GM23338 (cell line): ENCODE data around the gene CARMIL1. TPM values are rescaled to one million over a fixed set of nuclear protein-coding genes. Genes with fewer than 3 reads are reported as not detected.

ENCODE experiments used
- ATAC-seq: fragments of 200-7000 bp; cut with Tn5 transposase; 3 replicates; pipeline ENCODE4 v1.9.1; 2020
- DNase-seq: peaks from one replicate; pipeline ENCODE4 v3.0.0-alpha.2; 2015; ENCODE audit warnings: low spot score
- H2AFZ ChIP-seq: fragments of 200-600 bp; sonication (generic); 2 replicates; pipeline ENCODE4 v1.8.0; 2016; ENCODE audit warnings: antibody characterized with exemption, mild to moderate bottlenecking, moderate library complexity
- H3F3A ChIP-seq: fragments of 200-600 bp; sonication (generic); replicated peaks from 2 replicates; pipeline ENCODE4 v1.8.0; 2017; ENCODE audit warnings: antibody characterized with exemption, mixed run types, low read depth
- H3K27ac ChIP-seq: fragments of 200-600 bp; sonication (generic); 2 replicates; pipeline ENCODE4 v1.6.1; 2016; ENCODE audit warnings: low read depth
- H3K27me3 ChIP-seq: fragments of 200-600 bp; sonication (generic); 2 replicates; pipeline ENCODE4 v1.8.0; 2016; ENCODE audit warnings: mild to moderate bottlenecking, mixed run types, moderate library complexity; ENCODE audit not compliant: insufficient read depth
- H3K36me3 ChIP-seq: fragments of 200-600 bp; sonication (generic); 2 replicates; pipeline ENCODE4 v1.8.0; 2016; ENCODE audit warnings: mild to moderate bottlenecking; ENCODE audit not compliant: insufficient read depth
- H3K4me1 ChIP-seq: fragments of 200-600 bp; sonication (generic); 2 replicates; pipeline ENCODE4 v1.8.0; 2016; ENCODE audit warnings: mild to moderate bottlenecking, moderate library complexity; ENCODE audit not compliant: insufficient read depth
- H3K4me2 ChIP-seq: fragments of 200-600 bp; sonication (generic); 2 replicates; pipeline ENCODE4 v1.7.1; 2017; ENCODE audit warnings: mixed run types
- H3K4me3 ChIP-seq: fragments of 200-600 bp; sonication (generic); 2 replicates; pipeline ENCODE4 v1.6.1; 2016; ENCODE audit warnings: mixed run types
- H3K79me2 ChIP-seq: fragments of 200-600 bp; sonication (generic); replicated peaks from 2 replicates; pipeline ENCODE4 v1.8.0; 2017; ENCODE audit warnings: mild to moderate bottlenecking; ENCODE audit not compliant: insufficient read depth
- H3K9me2 ChIP-seq: fragments of 200-600 bp; sonication (generic); 2 replicates; pipeline ENCODE4 v1.8.0; 2017; ENCODE audit not compliant: insufficient read depth
- H4K20me1 ChIP-seq: fragments of 200-600 bp; sonication (generic); replicated peaks from 2 replicates; pipeline ENCODE4 v1.8.0; 2017; ENCODE audit warnings: mild to moderate bottlenecking; ENCODE audit not compliant: insufficient read depth
- H3K27ac Mint-ChIP-seq: 2 replicates; pipeline ENCODE4 v1.8.0; 2020; ENCODE audit warnings: inconsistent platforms, mild to moderate bottlenecking, moderate library complexity, mixed read lengths
- H3K27me3 Mint-ChIP-seq: 3 replicates; pipeline ENCODE4 v1.8.0; 2022; ENCODE audit warnings: low read depth, mild to moderate bottlenecking, moderate library complexity, mixed read lengths, inconsistent platforms; ENCODE audit not compliant: insufficient read depth, poor library complexity
- H3K36me3 Mint-ChIP-seq: 3 replicates; pipeline ENCODE4 v1.8.0; 2021; ENCODE audit warnings: low read depth, mild to moderate bottlenecking, inconsistent platforms, moderate library complexity, mixed read lengths
- H3K4me1 Mint-ChIP-seq: 3 replicates; pipeline ENCODE4 v1.8.0; 2020; ENCODE audit warnings: mild to moderate bottlenecking, inconsistent platforms, mixed read lengths
- H3K4me3 Mint-ChIP-seq: 3 replicates; pipeline ENCODE4 v1.8.0; 2021; ENCODE audit warnings: moderate library complexity, mild to moderate bottlenecking, inconsistent platforms, mixed read lengths
- H3K9me3 Mint-ChIP-seq: 3 replicates; pipeline ENCODE4 v1.8.0; 2020; ENCODE audit warnings: moderate library complexity, mild to moderate bottlenecking, inconsistent platforms, mixed read lengths
- EZH2phosphoT487 ChIP-seq: fragments of 200-600 bp; sonication (generic); IDR thresholded peaks from one replicate; pipeline ENCODE4 v1.8.1; 2018; ENCODE audit warnings: antibody characterized with exemption; ENCODE audit not compliant: unreplicated experiment
- JUNB ChIP-seq: IDR thresholded peaks from one replicate; pipeline ENCODE4 v1.6.1; 2016; ENCODE audit warnings: antibody characterized with exemption; ENCODE audit not compliant: unreplicated experiment
- NANOG ChIP-seq: IDR thresholded peaks from 2 replicates; pipeline ENCODE4 v1.6.1; 2016; ENCODE audit warnings: antibody characterized with exemption, borderline replicate concordance
- polyA plus RNA-seq: library from polyadenylated mRNA; unstranded; fragments of >200 nt; fragmentation: Nextera tagmentation; extraction: Ambion mirVana; gene quantifications from 2 replicates; pipeline ENCODE4 v1.2.1, GENCODE V29; 2016
- total RNA-seq: library from RNA; depleted of rRNA; stranded (reverse); fragments of >200 nt; shearing (Covaris generic); gene quantifications from 2 replicates; pipeline ENCODE4 v1.2.3, GENCODE V29; 2014
- TF ChIP-seq, protein P1 (sequence below): fragments of 250-450 bp; sonication (Bioruptor Pico); IDR thresholded peaks from 2 replicates; pipeline ENCODE4 v1.5.0; 2020; ENCODE audit warnings: mild to moderate bottlenecking, moderate library complexity
- TF ChIP-seq, protein P2 (sequence below), 2 experiments: fragments of 200-600 bp in 1 of 2; sonication (generic) in 1 of 2; conservative IDR thresholded peaks; 2 replicates each; pipeline versions ENCODE4 v1.5.1 to v1.6.1; 2016 to 2017; ENCODE audit warnings: antibody characterized with exemption in 2 of 2, low read depth in 2 of 2, mild to moderate bottlenecking in 2 of 2, moderate library complexity in 1 of 2

CARMIL1 gene
- total and polyA plus RNA-seq, 2 experiments from 2014 or later: 43.2 to 66.9 TPM

- TF ChIP-seq, protein P1, sequence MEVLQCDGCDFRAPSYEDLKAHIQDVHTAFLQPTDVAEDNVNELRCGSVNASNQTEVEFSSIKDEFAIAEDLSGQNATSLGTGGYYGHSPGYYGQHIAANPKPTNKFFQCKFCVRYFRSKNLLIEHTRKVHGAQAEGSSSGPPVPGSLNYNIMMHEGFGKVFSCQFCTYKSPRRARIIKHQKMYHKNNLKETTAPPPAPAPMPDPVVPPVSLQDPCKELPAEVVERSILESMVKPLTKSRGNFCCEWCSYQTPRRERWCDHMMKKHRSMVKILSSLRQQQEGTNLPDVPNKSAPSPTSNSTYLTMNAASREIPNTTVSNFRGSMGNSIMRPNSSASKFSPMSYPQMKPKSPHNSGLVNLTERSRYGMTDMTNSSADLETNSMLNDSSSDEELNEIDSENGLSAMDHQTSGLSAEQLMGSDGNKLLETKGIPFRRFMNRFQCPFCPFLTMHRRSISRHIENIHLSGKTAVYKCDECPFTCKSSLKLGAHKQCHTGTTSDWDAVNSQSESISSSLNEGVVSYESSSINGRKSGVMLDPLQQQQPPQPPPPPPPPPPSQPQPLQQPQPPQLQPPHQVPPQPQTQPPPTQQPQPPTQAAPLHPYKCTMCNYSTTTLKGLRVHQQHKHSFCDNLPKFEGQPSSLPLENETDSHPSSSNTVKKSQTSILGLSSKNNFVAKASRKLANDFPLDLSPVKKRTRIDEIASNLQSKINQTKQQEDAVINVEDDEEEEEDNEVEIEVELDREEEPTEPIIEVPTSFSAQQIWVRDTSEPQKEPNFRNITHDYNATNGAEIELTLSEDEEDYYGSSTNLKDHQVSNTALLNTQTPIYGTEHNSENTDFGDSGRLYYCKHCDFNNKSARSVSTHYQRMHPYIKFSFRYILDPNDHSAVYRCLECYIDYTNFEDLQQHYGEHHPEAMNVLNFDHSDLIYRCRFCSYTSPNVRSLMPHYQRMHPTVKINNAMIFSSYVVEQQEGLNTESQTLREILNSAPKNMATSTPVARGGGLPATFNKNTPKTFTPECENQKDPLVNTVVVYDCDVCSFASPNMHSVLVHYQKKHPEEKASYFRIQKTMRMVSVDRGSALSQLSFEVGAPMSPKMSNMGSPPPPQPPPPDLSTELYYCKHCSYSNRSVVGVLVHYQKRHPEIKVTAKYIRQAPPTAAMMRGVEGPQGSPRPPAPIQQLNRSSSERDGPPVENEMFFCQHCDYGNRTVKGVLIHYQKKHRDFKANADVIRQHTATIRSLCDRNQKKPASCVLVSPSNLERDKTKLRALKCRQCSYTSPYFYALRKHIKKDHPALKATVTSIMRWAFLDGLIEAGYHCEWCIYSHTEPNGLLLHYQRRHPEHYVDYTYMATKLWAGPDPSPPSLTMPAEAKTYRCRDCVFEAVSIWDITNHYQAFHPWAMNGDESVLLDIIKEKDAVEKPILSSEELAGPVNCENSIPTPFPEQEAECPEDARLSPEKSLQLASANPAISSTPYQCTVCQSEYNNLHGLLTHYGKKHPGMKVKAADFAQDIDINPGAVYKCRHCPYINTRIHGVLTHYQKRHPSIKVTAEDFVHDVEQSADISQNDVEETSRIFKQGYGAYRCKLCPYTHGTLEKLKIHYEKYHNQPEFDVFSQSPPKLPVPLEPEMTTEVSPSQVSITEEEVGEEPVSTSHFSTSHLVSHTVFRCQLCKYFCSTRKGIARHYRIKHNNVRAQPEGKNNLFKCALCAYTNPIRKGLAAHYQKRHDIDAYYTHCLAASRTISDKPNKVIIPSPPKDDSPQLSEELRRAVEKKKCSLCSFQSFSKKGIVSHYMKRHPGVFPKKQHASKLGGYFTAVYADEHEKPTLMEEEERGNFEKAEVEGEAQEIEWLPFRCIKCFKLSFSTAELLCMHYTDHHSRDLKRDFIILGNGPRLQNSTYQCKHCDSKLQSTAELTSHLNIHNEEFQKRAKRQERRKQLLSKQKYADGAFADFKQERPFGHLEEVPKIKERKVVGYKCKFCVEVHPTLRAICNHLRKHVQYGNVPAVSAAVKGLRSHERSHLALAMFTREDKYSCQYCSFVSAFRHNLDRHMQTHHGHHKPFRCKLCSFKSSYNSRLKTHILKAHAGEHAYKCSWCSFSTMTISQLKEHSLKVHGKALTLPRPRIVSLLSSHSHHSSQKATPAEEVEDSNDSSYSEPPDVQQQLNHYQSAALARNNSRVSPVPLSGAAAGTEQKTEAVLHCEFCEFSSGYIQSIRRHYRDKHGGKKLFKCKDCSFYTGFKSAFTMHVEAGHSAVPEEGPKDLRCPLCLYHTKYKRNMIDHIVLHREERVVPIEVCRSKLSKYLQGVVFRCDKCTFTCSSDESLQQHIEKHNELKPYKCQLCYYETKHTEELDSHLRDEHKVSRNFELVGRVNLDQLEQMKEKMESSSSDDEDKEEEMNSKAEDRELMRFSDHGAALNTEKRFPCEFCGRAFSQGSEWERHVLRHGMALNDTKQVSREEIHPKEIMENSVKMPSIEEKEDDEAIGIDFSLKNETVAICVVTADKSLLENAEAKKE (CRISPR knock-in tag): no peak
- TF ChIP-seq JUNB (no peak), EZH2phosphoT487 (no peak), NANOG (no peak)
- TF ChIP-seq, protein P2, sequence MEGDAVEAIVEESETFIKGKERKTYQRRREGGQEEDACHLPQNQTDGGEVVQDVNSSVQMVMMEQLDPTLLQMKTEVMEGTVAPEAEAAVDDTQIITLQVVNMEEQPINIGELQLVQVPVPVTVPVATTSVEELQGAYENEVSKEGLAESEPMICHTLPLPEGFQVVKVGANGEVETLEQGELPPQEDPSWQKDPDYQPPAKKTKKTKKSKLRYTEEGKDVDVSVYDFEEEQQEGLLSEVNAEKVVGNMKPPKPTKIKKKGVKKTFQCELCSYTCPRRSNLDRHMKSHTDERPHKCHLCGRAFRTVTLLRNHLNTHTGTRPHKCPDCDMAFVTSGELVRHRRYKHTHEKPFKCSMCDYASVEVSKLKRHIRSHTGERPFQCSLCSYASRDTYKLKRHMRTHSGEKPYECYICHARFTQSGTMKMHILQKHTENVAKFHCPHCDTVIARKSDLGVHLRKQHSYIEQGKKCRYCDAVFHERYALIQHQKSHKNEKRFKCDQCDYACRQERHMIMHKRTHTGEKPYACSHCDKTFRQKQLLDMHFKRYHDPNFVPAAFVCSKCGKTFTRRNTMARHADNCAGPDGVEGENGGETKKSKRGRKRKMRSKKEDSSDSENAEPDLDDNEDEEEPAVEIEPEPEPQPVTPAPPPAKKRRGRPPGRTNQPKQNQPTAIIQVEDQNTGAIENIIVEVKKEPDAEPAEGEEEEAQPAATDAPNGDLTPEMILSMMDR (conservative IDR thresholded peaks at IDR 0.05; ENCODE audit: low read depth in 2 of 2): no peak
Observed at GRCh38 chr6:25295651-25296050, 16.5 kb downstream of the CARMIL1 start (continued).

DNA sequence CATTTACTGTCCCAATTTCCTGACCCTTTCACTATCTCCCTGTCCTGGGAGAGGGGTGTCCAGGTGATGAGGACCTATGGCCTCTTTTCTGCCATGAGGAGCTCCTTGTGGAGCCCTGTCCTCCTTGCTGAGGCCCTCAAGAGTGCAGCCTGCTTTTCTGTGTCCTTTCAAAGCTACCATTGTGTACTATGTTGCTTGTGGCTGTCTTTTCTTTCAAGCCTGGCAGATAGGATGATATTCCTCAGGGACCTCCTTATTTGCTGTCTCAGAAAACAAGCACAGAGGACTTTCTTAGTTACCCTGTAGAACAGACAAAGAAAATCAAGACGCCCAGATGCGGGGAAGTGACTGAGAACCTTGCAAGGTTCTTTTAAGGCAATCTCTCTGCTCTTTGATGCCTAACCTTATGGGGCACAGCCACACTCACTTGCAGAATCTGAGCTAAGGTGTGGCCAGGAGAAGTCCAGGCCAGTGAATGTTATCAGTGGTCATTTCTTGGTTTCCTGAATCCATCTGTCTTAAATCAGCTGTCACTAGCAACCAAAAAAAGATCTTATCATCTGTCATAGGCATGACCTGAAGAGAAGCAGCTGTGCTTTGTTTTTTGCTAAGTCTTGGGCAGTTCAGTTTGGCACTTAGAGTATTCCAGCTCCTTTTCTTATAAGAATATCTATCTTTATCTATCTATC lies 17.2 kb downstream of the CARMIL1 start:
- H3K9me2 ChIP-seq: peaks cover 7% of the 10 kb centered on the region; the same call in 1 of the 2 replicates
- no peaks in the 10 kb centered on the region for H3K36me3 ChIP-seq
- no peak overlapping the region for H3K4me2 ChIP-seq
- peaks cover 25% of the 10 kb centered on the region; the same call in 2 of the 3 replicates for H3K4me1 Mint-ChIP-seq
- H3K27ac ChIP-seq: 0 out of 2 replicates have a peak overlapping the region, but pooled peaks have one; percentile 26
- H2AFZ ChIP-seq: no peak overlapping the region
- no peak for ATAC-seq
- peaks cover 18% of the 10 kb centered on the region for H3K4me1 ChIP-seq
- no peaks in the 10 kb centered on the region for H3F3A ChIP-seq
- H3K9me3 Mint-ChIP-seq: no peaks in the 10 kb centered on the region
- no peaks in the 10 kb centered on the region for H3K27me3 ChIP-seq
- peaks cover 2% of the 10 kb centered on the region for H3K27me3 Mint-ChIP-seq
- peaks cover 100% of the 10 kb centered on the region for H3K79me2 ChIP-seq
- no peak overlapping the region for H3K4me3 ChIP-seq
- no peak for DNase-seq
- H3K4me3 Mint-ChIP-seq: no peak overlapping the region
- H4K20me1 ChIP-seq: peaks cover 40% of the 10 kb centered on the region; the same call in 1 of the 2 replicates
- no peak for TF ChIP-seq JUNB
- H3K27ac Mint-ChIP-seq: no peak overlapping the region
- H3K36me3 Mint-ChIP-seq: no peaks in the 10 kb centered on the region
